GM12878 (cell line): ENCODE data around the gene TTLL7.

ENCODE experiments used
- CTCF ChIP-seq, 3 experiments: IDR thresholded peaks in 2 of 3; conservative IDR thresholded peaks in 1 of 3; 2 replicates each; pipeline ENCODE4 v1.5.1; 2011; ENCODE audit warnings: low read depth in 3 of 3, low read length in 3 of 3, mild to moderate bottlenecking in 3 of 3, control low read depth in 2 of 3, moderate library complexity in 2 of 3, inconsistent platforms in 1 of 3, mixed read lengths in 1 of 3; ENCODE audit not compliant: control insufficient read depth in 2 of 3, insufficient read depth in 1 of 3; ENCODE audit errors: extremely low read depth in 1 of 3
- MTA3 ChIP-seq: IDR thresholded peaks from 2 replicates; pipeline ENCODE4 v1.6.1; 2012; ENCODE audit warnings: low read length, inconsistent platforms, borderline replicate concordance
- POLR2AphosphoS5 ChIP-seq: IDR thresholded peaks from 2 replicates; pipeline ENCODE4 v1.6.1; 2011; ENCODE audit warnings: mild to moderate bottlenecking, low read length, inconsistent platforms

DNA sequence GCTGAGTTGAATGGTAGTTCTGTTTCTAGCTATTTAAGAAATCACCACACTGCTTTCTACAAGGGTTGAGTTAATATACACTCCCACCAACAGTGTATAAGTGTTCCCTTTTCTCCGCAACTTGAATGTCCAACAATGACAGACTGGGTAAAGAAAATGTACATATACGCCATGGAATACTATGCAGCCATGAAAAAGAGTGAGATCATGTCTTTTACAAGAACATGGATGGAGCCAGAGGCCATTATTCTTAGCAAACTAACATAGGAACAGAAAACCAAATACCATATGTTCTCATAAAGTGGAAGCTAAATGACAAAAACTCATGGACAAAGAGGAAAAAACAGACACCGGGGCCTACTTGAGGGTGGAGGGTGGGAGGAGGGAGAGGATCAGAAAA lies 14.8 kb upstream of the TTLL7 start:
- TF ChIP-seq POLR2AphosphoS5 (no peak), CTCF (IDR thresholded peaks at IDR 0.05 in 2 of 3, conservative IDR thresholded peaks at IDR 0.05 in 1 of 3; ENCODE audit: control insufficient read depth in 2 of 3, extremely low read depth in 1 of 3, insufficient read depth in 1 of 3, low read depth in 3 of 3, low read length in 3 of 3) (no peak), MTA3 (no peak)
